ENCODE data around the gene HLA-DMA. TPM values are rescaled to one million over a fixed set of nuclear protein-coding genes. Genes with fewer than 3 reads are reported as not detected.
A peak's percentile ranks its signal among the peaks of the same experiment; 100 is the strongest.

HLA-DMA gene
- total and polyA plus RNA-seq, 9 of the 15 experiments (the other 6 are each of a cell fraction or from before 2014, with no cell fraction given), result 0.13 to 0.83 (median 0.51) TPM

- TF ChIP-seq ZBTB26 (CRISPR knock-in tag; IDR thresholded peaks at IDR 0.05) (no peak), RBM14 (IDR thresholded peaks at IDR 0.05; ENCODE audit: borderline replicate concordance, insufficient read depth, low read depth, low read length) (no peak), CREB1 (IDR thresholded peaks at IDR 0.05) (no peak), CREB1 (CRISPR knock-in tag; IDR thresholded peaks at IDR 0.05) (no peak), E4F1 (CRISPR knock-in tag; IDR thresholded peaks at IDR 0.05; ENCODE audit: borderline replicate concordance) (no peak), CREB3 (tag; conservative IDR thresholded peaks at IDR 0.05; ENCODE audit: low read depth) (no peak), GTF2E2 (tag; IDR thresholded peaks at IDR 0.05) (no peak; the same call in 1 of the 2 replicates), SMAD3 (CRISPR knock-in tag; conservative IDR thresholded peaks at IDR 0.05) (peak; percentile 36; the same call in 1 of the 2 replicates), BMI1 (IDR thresholded peaks at IDR 0.05; ENCODE audit: low read length) (no peak), POLR3A (IDR thresholded peaks at IDR 0.05; ENCODE audit: borderline replicate concordance, extremely low read depth, insufficient read depth, insufficient read length) (no peak), BCLAF1 (IDR thresholded peaks at IDR 0.05; ENCODE audit: borderline replicate concordance in 1 of 2, control insufficient read depth in 1 of 2, low read depth in 2 of 2, low read length in 1 of 2) (peak; percentile 9 to 66; a peak in 1 of 4 replicates), HBP1 (CRISPR knock-in tag; IDR thresholded peaks at IDR 0.05) (0 out of 2 replicates have a peak, but pooled peaks have one; percentile 5), PURB (CRISPR knock-in tag; IDR thresholded peaks at IDR 0.05; ENCODE audit: low read depth) (no peak), ZNF212 (CRISPR knock-in tag; IDR thresholded peaks at IDR 0.05) (no peak), XRCC5 (IDR thresholded peaks at IDR 0.05; ENCODE audit: low read depth, low read length) (0 out of 2 replicates have a peak, but pooled peaks have one; percentile 19), BRD9 (IDR thresholded peaks at IDR 0.05; ENCODE audit: low read depth, partially characterized antibody) (no peak)
Observed at GRCh38 chr6:32967151-32968091, 14.5 kb upstream of the HLA-DMA start (continued).

Data from K562 (cell line).